DND-41 (cell line): Measurements from ENCODE around the gene GUCA1A.

Experiments used
- ATAC-seq: fragments of 200-7000 bp; cut with Tn5 transposase; 3 replicates; pipeline ENCODE4 v1.9.1; 2021; ENCODE audit warnings: low read depth; ENCODE audit not compliant: insufficient read depth
- DNase-seq: peaks from one replicate; pipeline ENCODE4 v3.0.0-alpha.2; 2020
- H2AFZ ChIP-seq: 2 replicates; pipeline ENCODE4 v1.6.0; 2012; ENCODE audit warnings: low read depth, low read length
- H3K27ac ChIP-seq: 2 replicates; pipeline ENCODE4 v1.5.1; 2012; ENCODE audit warnings: low read length, inconsistent platforms
- H3K27me3 ChIP-seq: fragments of 200-600 bp; sonication (generic); 2 replicates; pipeline ENCODE4 v1.6.0; 2012; ENCODE audit warnings: low read length, mild to moderate bottlenecking, inconsistent platforms; ENCODE audit not compliant: insufficient read depth, poor library complexity
- H3K36me3 ChIP-seq: 2 replicates; pipeline ENCODE4 v1.5.1; 2012; ENCODE audit warnings: low read length, inconsistent platforms; ENCODE audit not compliant: insufficient read depth
- H3K4me1 ChIP-seq: 2 replicates; pipeline ENCODE4 v1.5.1; 2012; ENCODE audit warnings: mild to moderate bottlenecking, low read length; ENCODE audit not compliant: insufficient read depth
- H3K4me2 ChIP-seq: 2 replicates; pipeline ENCODE4 v1.6.0; 2012; ENCODE audit warnings: mild to moderate bottlenecking, moderate library complexity, low read length, inconsistent platforms; ENCODE audit not compliant: insufficient read depth
- H3K4me3 ChIP-seq, 2 experiments: fragments of 200-600 bp in 1 of 2; shearing (Covaris generic) in 1 of 2; 2 replicates each; pipeline ENCODE4 v1.5.1; 2012 to 2016; ENCODE audit warnings: inconsistent platforms in 2 of 2, low read length in 2 of 2, mild to moderate bottlenecking in 2 of 2, low read depth in 1 of 2, moderate library complexity in 1 of 2
- H3K79me2 ChIP-seq: 2 replicates; pipeline ENCODE4 v1.6.0; 2012; ENCODE audit warnings: low read length, inconsistent platforms; ENCODE audit not compliant: insufficient read depth
- H3K9ac ChIP-seq: 2 replicates; pipeline ENCODE4 v1.6.0; 2012; ENCODE audit warnings: low read depth, mild to moderate bottlenecking, inconsistent platforms, low read length, moderate library complexity
- H3K9me3 ChIP-seq: 2 replicates; pipeline ENCODE4 v1.5.1; 2012; ENCODE audit warnings: low read length, moderate library complexity, mild to moderate bottlenecking, inconsistent platforms; ENCODE audit not compliant: insufficient read depth, severe bottlenecking
- H4K20me1 ChIP-seq: 2 replicates; pipeline ENCODE4 v1.6.0; 2012; ENCODE audit warnings: low read length; ENCODE audit not compliant: insufficient read depth
- CTCF ChIP-seq: IDR thresholded peaks from 2 replicates; pipeline ENCODE4 v1.5.1; 2012; ENCODE audit warnings: borderline replicate concordance, low read length, moderate library complexity, mild to moderate bottlenecking; ENCODE audit not compliant: poor library complexity, severe bottlenecking; ENCODE audit errors: extremely low read depth
- EZH2 ChIP-seq: IDR thresholded peaks from 3 replicates; pipeline ENCODE4 v1.6.1; 2012; ENCODE audit warnings: borderline replicate concordance, low read depth, mild to moderate bottlenecking, moderate library complexity, low read length, inconsistent platforms; ENCODE audit not compliant: severe bottlenecking

GUCA1A gene

GRCh38 chr6:42195415-42195814 is 22.3 kb downstream of the GUCA1A start:
- Histone ChIP-seq H3K9ac (no peak overlapping the region), H3K79me2 (no peaks in the 10 kb centered on the region), H2AFZ (no peak overlapping the region), H3K4me3 (no peak overlapping the region), H3K4me1 (no peaks in the 10 kb centered on the region), H3K9me3 (no peaks in the 10 kb centered on the region), H3K27me3 (no peaks in the 10 kb centered on the region), H3K4me2 (no peak overlapping the region), H3K27ac (no peak overlapping the region), H3K36me3 (peaks cover 4% of the 10 kb centered on the region; the same call in 1 of the 2 replicates), H4K20me1 (no peaks in the 10 kb centered on the region)
- DNase-seq, result no peak
- TF ChIP-seq EZH2, result no peak
- ATAC-seq, result no peak

- no peaks in the 10 kb centered on the region for H3K4me1 ChIP-seq
These were observed 24.6 kb downstream of the GUCA1A start for GRCh38 chr6:42197555-42198362.

GRCh38 chr6:42199106-42199981 is 26.2 kb downstream of the GUCA1A start:
- no peak overlapping the region for H3K27ac ChIP-seq
- H3K4me3 ChIP-seq, result no peak overlapping the region
- ATAC-seq (no peak), DNase-seq (no peak)
- H3K9me3 ChIP-seq, result no peaks in the 10 kb centered on the region
- no peaks in the 10 kb centered on the region for H3K79me2 ChIP-seq
- H3K36me3 ChIP-seq, result peaks cover 8% of the 10 kb centered on the region; the same call in 1 of the 2 replicates
- H3K4me1 ChIP-seq, result no peaks in the 10 kb centered on the region
- no peaks in the 10 kb centered on the region for H4K20me1 ChIP-seq
- no peak overlapping the region for H3K4me2 ChIP-seq
- H3K27me3 ChIP-seq, result no peaks in the 10 kb centered on the region
- no peak overlapping the region for H3K9ac ChIP-seq
- H2AFZ ChIP-seq, result no peak overlapping the region
- TF ChIP-seq EZH2, result no peak
- no peak for TF ChIP-seq CTCF

More at GRCh38 chr6:42197555-42198362, 24.6 kb downstream of the GUCA1A start:
- Histone ChIP-seq H3K27me3 (no peaks in the 10 kb centered on the region), H3K4me2 (no peak overlapping the region), H3K36me3 (peaks cover 7% of the 10 kb centered on the region; the same call in 1 of the 2 replicates), H3K79me2 (no peaks in the 10 kb centered on the region), H3K4me3 (no peak overlapping the region), H3K9ac (no peak overlapping the region), H4K20me1 (no peaks in the 10 kb centered on the region), H3K27ac (no peak overlapping the region), H3K9me3 (no peaks in the 10 kb centered on the region), H2AFZ (no peak overlapping the region)
- no peak for ATAC-seq
- no peak for DNase-seq
- TF ChIP-seq EZH2 (no peak), CTCF (no peak)

GRCh38 chr6:42200035-42200434 is 26.9 kb downstream of the GUCA1A start:
- no peak overlapping the region for H3K9ac ChIP-seq

More at GRCh38 chr6:42200035-42200434, 26.9 kb downstream of the GUCA1A start:
- ATAC-seq, result no peak
- no peaks in the 10 kb centered on the region for H4K20me1 ChIP-seq
- no peaks in the 10 kb centered on the region for H3K27me3 ChIP-seq
- H3K4me1 ChIP-seq, result no peaks in the 10 kb centered on the region
- no peak overlapping the region for H3K27ac ChIP-seq
- DNase-seq, result no peak
- H3K36me3 ChIP-seq, result peaks cover 8% of the 10 kb centered on the region; the same call in 1 of the 2 replicates
- H2AFZ ChIP-seq, result no peak overlapping the region
- no peak for TF ChIP-seq CTCF
- TF ChIP-seq EZH2, result no peak
- no peaks in the 10 kb centered on the region for H3K9me3 ChIP-seq
- no peaks in the 10 kb centered on the region for H3K79me2 ChIP-seq
- no peak overlapping the region for H3K4me2 ChIP-seq
- no peak overlapping the region for H3K4me3 ChIP-seq
